GM13976 (cell line): ENCODE data around the gene SNX13.
A peak's percentile ranks its signal among the peaks of the same experiment; 100 is the strongest.

Experiments used
- DNase-seq: peaks from one replicate; pipeline ENCODE4 v3.0.0; 2012; ENCODE audit warnings: low spot score
- in situ Hi-C: fragments of 300-500 bp; cut with MboI; formaldehyde crosslinking; loops from one replicate; pipeline ENCODE4 v1.12.0; 2022; ENCODE audit warnings: low sequenced_read_pairs, mixed read lengths, inconsistent platforms; ENCODE audit not compliant: unreplicated experiment
- TF ChIP-seq, protein P1 (sequence below): IDR thresholded peaks from 2 replicates; pipeline ENCODE4 v1.5.1; 2012; ENCODE audit warnings: borderline replicate concordance, mild to moderate bottlenecking; ENCODE audit not compliant: insufficient read depth; ENCODE audit errors: extremely low read depth, missing control alignments, control extremely low read depth

The SNX13 gene

GRCh38 chr7:17746020-17746530 is 194.2 kb downstream of the SNX13 start:
- TF ChIP-seq, protein P1, sequence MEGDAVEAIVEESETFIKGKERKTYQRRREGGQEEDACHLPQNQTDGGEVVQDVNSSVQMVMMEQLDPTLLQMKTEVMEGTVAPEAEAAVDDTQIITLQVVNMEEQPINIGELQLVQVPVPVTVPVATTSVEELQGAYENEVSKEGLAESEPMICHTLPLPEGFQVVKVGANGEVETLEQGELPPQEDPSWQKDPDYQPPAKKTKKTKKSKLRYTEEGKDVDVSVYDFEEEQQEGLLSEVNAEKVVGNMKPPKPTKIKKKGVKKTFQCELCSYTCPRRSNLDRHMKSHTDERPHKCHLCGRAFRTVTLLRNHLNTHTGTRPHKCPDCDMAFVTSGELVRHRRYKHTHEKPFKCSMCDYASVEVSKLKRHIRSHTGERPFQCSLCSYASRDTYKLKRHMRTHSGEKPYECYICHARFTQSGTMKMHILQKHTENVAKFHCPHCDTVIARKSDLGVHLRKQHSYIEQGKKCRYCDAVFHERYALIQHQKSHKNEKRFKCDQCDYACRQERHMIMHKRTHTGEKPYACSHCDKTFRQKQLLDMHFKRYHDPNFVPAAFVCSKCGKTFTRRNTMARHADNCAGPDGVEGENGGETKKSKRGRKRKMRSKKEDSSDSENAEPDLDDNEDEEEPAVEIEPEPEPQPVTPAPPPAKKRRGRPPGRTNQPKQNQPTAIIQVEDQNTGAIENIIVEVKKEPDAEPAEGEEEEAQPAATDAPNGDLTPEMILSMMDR: no peak
- in situ Hi-C loops: no loop called here
- DNase-seq: no peak

- TF ChIP-seq, protein P1: no peak
- DNase-seq: peak; percentile 12
- in situ Hi-C loops: no loop called here
Observed at GRCh38 chr7:17745610-17746009, 194.7 kb downstream of the SNX13 start.

DNA sequence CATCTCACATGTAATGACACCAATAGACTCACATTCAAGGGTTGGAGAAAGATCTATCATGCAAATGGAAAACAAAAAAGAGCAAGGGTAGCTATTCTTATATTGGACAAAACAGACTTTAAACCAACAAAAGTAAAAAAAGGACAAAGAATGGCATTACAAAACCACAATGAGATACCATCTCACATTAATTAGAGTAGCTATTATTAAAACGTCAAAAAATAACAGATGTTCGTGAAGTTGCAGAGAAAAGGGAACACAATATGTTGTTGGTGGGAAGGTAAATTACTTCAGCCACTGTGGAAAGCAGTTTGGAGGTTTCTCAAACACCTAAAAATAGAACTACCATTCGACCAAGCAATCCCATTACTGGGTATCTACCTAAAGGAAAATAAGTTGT is 197.0 kb downstream of the SNX13 start:
- TF ChIP-seq, protein P1: no peak
- DNase-seq: no peak
- in situ Hi-C loops: no loop called here

DNA sequence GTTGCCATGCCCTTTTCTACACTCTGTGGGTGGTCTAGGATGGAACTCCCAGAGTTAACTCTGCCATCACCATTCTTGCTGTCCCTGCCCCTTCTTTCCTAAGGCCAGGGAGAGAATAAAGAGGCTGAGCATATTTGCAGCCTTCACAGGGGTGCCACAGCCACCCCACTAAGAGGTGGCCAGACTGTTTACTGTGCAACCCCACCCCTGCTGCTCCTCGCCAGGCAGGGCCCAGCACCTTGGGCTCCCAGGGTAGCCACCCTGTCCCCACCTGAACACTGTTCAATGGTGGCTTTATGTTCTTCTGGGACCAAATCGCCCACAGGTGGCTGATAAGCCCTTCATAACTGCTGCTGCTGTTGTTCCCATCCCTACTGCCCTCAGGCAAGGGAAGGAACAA is 198.9 kb downstream of the SNX13 start:
- in situ Hi-C loops: no loop called here
- no peak for DNase-seq
- TF ChIP-seq, protein P1: no peak
